ENCODE data around the gene MARCHF10.

MARCHF10 gene

GRCh38 chr17:62821189-62822079 lies 13.3 kb upstream of the MARCHF10 start:
- no peak for DNase-seq

- DNase-seq = no peak
Observed at GRCh38 chr17:62819511-62820221, 11.6 kb upstream of the MARCHF10 start.

GRCh38 chr17:62818526-62818925 lies 10.4 kb upstream of the MARCHF10 start:
- no peak for DNase-seq

GRCh38 chr17:62816282-62816839 lies 8.2 kb upstream of the MARCHF10 start:
- no peak for DNase-seq

- no peak for DNase-seq
Observed at GRCh38 chr17:62809656-62810055, 1.5 kb upstream of the MARCHF10 start.

- no peak for DNase-seq
Observed at GRCh38 chr17:62808576-62808970, 459 bp upstream of the MARCHF10 start.

GRCh38 chr17:62805234-62805633 lies 2.9 kb downstream of the MARCHF10 start:
- DNase-seq = no peak

- DNase-seq = no peak
Observed at GRCh38 chr17:62804822-62805221, 3.3 kb downstream of the MARCHF10 start.

GRCh38 chr17:62804025-62804424 lies 4.1 kb downstream of the MARCHF10 start:
- DNase-seq = no peak

- peak; percentile 54 for DNase-seq
Observed at GRCh38 chr17:62802561-62803205, 5.4 kb downstream of the MARCHF10 start.

GRCh38 chr17:62801553-62802114 lies 6.5 kb downstream of the MARCHF10 start:
- DNase-seq = peak; percentile 7

GRCh38 chr17:62800585-62800984 lies 7.5 kb downstream of the MARCHF10 start:
- no peak for DNase-seq

- DNase-seq = no peak
Observed at GRCh38 chr17:62797959-62798358, 10.2 kb downstream of the MARCHF10 start.

- DNase-seq = no peak
Observed at GRCh38 chr17:62796291-62796690, 11.8 kb downstream of the MARCHF10 start.

- DNase-seq = no peak
Observed at GRCh38 chr17:62794666-62794971, 13.5 kb downstream of the MARCHF10 start.

GRCh38 chr17:62793919-62794665 lies 14.0 kb downstream of the MARCHF10 start:
- no peak for DNase-seq

- DNase-seq = no peak
Observed at GRCh38 chr17:62792447-62792800, 15.7 kb downstream of the MARCHF10 start.

GRCh38 chr17:62791767-62792446 lies 16.2 kb downstream of the MARCHF10 start:
- DNase-seq = no peak

- DNase-seq = no peak
Observed at GRCh38 chr17:62791235-62791734, 16.8 kb downstream of the MARCHF10 start.

GRCh38 chr17:62790564-62790986 lies 17.5 kb downstream of the MARCHF10 start:
- DNase-seq = peak; percentile 18

GRCh38 chr17:62787366-62787765 lies 20.7 kb downstream of the MARCHF10 start:
- no peak for DNase-seq

GRCh38 chr17:62786646-62787045 lies 21.5 kb downstream of the MARCHF10 start:
- no peak for DNase-seq

All from NCI-H146 (cell line).